ENCODE results near the gene KRTAP27-1.

KRTAP27-1 gene, protein sequence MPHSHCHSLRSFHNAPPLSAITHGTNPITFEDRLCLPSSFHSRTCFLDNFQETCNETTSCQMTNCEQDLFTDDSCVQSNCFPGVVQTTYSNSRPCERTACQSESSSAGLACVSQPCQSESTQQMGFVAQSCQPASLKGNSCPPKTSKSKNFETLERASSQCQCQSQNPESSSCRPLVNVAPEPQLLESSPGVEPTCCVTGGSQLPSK

DNA sequence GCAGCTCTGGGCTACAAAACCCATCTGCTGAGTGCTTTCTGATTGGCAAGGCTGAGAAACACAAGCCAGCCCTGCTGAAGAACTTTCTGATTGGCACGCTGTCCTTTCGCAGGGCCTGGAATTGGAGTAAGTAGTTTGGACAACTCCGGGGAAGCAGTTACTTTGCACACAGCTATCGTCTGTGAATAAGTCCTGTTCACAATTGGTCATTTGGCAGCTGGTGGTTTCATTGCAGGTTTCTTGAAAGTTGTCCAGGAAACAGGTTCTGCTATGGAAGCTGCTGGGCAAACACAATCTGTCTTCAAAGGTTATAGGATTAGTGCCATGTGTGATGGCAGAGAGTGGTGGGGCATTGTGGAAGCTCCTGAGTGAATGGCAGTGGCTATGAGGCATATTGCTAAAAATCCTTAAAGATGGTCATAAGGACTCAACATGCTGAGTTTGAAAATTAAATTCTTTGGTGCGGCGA, at the start of gene KRTAP27-1:
TSS of gene KRTAP27-1 (minus strand) at position 419 of the 469 bp plus-strand sequence. CDS start at position 393, 26 bp downstream.
- no peak for DNase-seq (ENCODE audit: low spot score)

DNA sequence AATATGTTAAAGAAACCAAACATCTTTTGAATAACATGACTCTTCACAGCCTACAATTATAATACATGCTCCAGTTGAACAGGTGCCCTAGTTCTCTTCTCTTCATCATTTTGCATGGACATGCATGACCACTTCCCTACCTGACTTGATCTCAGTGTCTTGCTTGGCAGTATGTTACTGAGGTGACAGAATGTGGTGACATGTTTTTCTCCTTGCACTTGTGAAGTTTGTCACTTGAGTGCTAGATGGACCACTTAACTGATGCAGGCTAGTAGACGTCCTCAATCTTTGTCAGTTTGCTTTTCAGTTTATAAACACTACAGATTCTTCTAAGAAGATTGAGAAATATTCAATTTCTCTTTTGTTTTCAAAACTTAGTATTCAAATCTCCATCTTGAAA, 44.7 kb upstream of the KRTAP27-1 start:
- DNase-seq (ENCODE audit: low spot score) = no peak

DNA sequence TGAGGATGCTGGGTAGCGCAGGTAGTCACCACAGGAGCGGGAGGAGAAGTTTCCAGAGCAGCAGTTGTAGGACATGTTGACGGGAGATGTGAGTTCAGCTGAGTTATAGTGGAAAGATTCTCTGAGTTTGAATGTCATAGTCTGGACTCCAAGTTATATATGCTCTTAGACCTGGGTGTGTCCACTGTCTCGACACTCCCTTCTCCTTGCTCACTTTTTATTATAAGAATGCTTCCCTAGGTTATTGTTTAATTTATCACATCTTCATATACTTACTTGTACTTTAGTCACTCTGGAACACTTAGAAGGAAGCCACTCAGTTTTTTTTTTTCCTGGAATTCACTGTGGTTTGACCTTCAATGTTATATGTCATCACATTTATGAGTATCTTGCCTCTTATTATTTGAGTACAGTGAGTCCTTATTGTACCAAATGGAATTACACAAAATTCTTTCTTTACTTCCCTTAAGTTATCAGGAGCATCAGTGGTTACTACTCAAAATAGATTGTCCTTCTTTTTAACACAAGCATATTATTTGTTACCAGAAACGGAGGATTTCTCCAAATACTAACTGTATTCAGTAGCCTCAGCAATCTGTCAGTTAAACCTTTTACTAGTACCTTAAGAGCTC, 34.8 kb upstream of the KRTAP27-1 start, which contains the start of gene KRTAP13-2:
TSS of gene KRTAP13-2 (minus strand) at position 133 of the 632 bp plus-strand sequence. CDS start at position 75, 58 bp downstream.
- DNase-seq (ENCODE audit: low spot score) = no peak

DNA sequence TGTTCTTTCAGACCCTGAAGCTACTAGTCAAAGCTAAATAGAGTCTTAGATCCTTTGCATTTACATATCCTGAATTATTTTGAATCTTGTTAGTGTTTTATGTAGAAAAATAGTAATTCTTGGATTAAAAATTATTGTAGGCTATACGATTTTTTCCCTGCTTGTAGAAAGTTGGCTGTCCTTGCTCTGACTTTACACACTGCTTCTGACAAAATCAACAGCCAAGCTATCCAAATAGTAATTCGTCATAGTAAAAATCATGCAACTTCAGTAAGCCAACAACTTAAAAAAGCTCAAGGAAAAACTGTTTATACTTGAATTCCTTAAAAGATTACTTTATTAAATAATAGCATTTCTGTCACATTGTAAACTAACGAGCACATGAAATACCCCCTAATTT, 18.4 kb upstream of the KRTAP27-1 start:
- no peak for DNase-seq (ENCODE audit: low spot score)

DNA sequence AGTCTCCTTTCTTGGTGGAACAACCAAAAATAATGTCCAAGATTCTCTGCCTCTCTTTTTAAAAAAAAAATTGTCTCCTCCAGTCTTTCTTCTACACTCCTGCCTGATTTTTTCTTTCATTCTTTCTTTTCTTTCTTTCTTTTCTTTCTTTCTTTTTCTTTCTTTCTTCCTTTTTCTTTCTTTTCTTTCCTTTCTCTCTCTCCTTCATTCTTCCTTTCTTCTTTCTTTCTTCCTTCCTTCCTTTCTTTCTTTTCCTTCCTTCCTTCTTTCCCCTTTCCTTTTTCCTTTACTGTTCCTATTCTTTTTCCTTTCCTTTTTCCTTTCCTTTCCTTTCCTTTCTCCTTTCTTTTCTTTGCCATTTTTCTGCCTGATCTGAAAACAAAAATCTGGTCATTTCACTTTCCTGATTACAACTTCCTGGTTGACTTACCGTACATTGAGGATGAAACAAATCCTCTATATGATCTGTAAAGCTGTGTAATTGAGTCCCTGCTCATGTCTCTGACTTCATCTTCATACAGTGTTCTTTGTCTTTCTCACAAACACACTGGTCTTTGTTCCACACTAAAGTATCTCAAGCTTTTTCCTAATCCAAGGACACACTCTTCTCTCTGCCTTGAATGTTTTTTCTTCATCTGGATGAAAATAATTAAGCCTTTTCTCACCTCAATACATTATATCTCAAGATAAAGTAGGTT, 17.0 kb upstream of the KRTAP27-1 start:
- no peak for DNase-seq (ENCODE audit: low spot score)

DNA sequence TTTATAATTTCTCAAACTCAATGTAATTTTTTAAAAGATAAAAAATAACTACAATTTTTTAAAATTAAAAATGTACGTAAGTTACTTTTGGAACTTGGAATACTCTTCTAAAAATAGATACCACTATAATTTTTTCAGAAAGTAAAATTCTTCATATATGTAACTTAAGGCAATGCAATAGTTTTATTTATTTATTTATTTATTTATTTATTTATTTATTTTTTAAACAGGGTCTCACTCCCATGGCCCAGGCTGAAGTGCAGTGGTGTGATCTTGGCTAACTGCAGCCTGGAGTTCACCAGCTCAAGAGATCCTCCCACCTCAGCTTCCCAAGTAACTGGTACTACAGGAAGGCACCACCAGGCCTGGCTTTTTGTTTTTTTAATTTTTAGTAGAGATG, 14.0 kb upstream of the KRTAP27-1 start:
- DNase-seq (ENCODE audit: low spot score) = no peak

DNA sequence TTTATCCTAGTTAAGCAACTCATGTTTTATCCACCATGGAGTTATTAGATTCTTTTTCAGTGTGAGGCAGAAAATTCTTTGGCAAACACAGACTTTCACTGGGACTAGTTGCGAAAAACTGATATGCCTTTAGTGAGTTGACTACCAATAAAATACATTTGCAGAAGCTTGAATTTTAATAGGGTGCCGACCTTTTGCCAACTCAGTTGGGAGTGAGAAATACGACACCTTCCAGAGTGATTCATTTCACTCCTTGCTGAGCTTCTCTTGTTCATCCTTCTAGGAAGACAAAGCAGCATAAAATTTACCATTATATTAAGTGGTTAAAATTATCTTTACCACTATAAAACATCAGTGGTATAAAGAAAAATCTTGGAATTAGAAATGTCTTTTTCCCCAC, 12.1 kb upstream of the KRTAP27-1 start:
- DNase-seq (ENCODE audit: low spot score) = no peak

DNA sequence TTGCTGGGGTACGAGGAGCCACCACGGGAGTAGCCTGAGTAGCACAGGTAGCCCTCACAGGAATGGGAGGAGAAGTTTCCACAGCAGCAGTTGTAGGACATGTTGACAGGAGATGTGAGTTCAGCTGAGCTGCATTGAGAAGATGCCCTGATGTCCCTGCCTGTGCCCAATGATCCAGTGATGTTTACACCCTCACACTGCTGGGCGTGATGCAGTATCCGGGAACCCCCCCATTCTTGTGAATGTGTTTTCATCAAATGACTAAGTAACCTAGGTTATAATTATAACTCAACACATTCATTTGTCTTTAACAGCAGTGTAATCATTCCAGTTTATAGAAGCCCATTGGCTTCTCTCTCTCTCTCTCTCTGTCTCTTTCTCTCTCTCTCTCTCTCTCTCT, 11.0 kb upstream of the KRTAP27-1 start, which contains the start of gene KRTAP23-1:
TSS of gene KRTAP23-1 (minus strand) at position 101 of the 400 bp plus-strand sequence. CDS start at position 101, 0 bp downstream.
- DNase-seq (ENCODE audit: low spot score) = no peak

DNA sequence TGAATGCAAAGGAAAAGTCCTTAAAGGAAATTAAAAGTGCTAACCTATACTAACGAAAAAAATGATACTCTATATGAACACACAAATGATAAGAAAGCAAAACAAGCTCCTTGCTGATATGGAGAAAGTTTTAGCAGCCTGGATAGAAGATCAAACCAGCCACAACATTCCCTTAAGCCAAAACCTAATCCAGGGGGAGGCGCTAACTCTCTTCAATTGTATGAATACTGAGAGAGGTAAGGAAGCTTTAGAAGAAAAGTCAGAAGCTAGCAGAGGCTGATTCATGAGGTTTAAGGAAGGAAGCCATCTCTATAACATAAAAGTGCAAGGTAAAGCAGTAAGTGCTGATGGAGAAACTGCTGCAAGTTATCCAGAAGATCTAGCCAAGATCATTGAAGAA, 7.5 kb upstream of the KRTAP27-1 start:
- no peak for DNase-seq (ENCODE audit: low spot score)

DNA sequence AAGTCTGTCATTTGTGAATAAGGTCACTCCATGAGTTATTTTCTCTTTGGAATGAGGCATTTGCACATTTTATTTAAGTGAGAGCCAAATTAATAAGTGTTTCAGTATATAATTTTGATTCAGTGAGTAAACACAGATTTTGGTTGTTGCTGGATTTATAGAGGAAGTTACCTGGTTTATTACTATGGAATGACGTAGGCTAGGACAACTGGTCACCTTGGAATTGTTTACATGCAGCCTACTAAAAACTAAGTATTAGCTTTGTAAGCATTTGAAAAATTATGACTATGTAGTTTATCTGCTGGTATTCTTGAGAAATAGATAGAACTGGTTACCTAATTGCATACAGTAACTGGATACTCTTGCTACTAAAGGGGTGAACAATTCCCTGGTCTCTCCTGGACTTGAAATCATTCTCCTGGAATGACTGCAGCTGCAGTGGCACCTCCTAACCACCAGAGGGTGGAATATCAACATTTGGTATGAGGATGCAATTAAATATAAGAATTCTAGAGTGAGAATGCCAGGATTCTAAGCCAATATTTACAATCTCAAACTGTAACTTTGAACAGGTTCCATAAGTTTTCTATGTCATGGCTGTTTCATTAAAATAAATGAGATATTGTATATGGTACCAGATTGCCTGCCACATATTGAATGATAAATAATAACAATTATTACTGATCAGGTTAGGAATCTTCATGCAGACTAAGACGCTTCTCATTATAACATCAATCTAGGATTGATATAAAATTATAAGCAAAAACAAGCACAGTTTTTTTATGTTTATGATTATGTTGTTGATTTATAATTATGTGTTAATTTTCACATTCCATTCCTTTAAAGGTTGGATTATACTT, 3.5 kb upstream of the KRTAP27-1 start:
- no peak for DNase-seq (ENCODE audit: low spot score)

DNA sequence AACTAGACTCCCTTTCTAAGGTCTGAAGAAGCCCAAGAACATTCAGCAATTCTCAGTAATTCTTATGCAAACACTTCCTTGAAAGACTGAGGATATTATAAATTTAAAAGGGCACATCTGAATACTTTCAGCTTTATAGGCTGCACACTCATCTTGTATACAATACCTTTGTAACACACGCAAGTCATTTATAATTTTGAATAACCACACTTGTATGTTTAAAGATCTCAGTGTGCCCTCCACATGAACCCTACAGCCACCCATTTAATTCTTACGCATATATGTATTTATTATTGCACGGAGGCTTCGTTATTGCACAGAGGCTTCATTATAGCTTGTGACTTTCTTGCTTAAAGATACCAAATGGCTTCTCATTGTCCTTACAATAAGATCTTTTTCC, 1.2 kb upstream of the KRTAP27-1 start:
- DNase-seq (ENCODE audit: low spot score) = no peak

DNA sequence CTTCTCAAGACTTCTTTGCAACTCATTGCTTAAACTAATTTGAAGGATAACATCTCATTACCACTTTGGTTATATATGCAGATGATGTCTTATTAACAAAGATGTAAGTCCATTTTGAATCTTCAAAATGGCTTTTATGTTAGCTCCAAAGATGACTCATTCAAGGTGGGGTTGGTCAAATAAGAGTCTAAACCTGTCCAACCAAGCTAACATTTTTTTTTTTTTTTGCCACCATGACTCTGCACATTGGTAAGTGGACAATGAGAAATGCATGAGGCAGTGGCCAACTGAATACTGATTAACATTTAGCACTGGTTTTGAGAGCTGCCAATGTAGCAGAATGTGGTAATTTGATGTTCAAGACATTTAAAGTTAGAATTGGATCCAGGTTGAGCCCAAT, 278 bp upstream of the KRTAP27-1 start:
- DNase-seq (ENCODE audit: low spot score) = no peak

DNA sequence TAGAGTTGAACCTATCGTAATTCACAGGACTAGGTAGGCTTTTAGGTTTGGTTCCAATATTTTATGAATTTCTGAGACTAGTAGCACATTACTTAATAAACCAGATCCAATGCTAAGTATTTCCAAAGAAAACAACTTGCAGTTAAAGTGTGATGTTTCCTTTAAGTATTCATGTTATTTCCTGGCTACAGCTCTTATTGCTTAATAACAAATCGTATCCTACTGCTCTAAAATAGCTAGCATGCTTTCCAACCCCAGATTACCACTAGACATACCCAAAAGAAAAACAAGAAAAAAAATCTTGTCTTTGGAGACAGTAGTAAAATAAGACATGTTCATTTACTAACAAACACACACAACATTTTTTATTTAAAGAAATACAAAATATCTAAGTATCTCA, 898 bp downstream of the KRTAP27-1 start:
- no peak for DNase-seq (ENCODE audit: low spot score)

DNA sequence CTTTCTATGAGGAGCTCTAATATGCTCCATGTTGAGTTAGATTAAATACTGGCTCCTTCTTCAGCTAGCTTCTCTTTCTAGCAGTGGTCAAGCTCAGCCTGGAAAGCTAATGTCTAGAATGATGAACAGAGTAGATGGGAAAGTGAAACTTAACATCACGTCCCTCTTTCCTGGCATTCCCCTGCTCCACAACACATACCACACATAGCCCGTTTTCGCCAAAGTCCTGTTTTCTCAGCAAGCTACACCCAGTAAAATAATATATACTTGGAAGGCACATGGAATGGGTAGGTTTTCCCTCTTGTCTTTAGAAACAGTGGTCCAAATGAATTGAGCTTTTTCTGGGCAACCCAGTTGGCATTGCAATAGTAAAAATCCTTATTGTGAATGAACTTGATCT, 3.8 kb downstream of the KRTAP27-1 start:
- no peak for DNase-seq (ENCODE audit: low spot score)

DNA sequence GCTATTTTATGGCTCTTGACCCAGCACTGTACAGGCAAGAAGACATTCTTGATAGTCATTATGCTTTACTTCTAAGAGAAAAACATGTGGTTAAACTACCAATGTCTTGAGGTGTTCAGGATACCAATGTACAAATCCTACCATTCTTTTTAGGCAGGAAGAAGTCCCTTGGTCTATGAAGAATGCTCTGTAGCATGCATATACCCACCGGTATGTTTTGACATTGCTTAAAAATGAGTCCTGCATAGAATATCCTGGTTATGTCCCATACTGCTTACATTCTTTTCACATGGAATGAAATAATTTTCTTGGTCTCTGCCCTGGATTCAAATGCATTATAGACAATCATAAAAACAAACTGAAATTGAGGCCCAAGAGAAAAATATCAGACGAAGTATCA, 4.8 kb downstream of the KRTAP27-1 start:
- no peak for DNase-seq (ENCODE audit: low spot score)

DNA sequence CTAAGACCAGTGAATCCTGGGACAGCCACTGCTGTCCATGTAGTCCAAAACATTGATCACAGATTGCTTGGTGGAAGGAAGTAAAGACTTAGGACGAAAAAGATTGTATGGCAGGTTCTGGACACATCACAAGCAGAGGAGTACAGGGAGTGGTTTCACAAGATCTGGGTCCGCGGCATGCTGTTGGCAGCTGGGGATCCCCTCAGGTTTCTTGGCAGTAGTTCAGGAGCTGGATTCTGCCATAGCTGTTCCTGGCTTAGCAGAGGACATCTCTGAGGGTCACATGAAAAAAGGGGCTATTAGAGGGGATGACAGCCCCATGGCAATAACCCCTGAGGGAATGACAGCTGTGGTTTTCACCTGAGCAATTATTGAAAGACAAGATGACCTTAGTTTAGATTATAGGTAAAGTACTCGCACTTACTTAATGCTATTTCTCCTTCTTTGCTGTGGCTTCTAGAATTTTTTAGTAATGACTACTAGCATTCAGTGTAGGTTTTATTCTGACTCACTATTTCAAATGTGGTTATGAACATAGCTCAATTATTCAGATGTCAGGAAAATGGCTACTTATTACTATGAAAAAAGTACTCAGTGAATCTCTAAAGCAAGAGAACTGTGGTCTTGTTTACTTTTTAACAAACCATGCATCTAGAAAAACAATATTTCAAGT, 8.2 kb downstream of the KRTAP27-1 start:
- DNase-seq (ENCODE audit: low spot score) = no peak

DNA sequence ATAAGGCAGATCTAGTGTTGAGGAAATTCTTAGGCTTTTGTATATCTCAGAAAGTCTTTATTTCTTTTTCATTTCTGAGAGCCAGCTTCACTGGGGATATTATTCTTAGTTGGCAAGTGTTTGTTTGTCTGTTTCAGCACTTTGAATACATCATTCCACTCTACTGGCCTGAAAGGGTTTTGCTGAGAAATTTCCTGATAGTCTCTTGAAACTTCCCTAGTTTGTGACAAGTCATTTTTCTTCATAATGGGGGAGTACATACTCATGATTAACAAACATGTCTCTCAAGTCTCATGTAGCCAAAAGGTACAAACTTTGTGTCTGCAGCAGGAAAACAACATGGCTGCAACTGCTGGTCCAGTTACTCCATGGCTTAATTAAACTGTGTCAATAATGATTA, 11.1 kb downstream of the KRTAP27-1 start:
- DNase-seq (ENCODE audit: low spot score) = no peak

DNA sequence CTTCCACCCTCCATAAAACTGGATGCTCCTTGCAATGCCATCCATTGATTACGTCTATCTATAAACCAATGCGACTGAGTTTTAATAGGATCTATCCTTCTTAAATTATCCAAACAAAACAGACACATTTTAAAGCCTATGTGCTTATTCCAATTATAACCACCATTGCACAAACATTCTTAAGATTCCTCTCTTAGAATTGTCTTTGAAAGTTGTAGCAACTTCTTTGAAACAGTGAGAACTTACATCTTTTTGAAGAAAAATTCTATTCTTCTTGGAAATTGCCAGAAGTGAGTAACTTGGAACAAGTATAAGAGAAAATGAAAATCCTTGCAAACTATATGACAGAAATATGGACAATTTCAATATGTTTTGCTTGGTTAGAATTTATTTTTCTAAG, 17.3 kb downstream of the KRTAP27-1 start, which contains the start of gene KRTAP26-1:
TSS of gene KRTAP26-1 (minus strand) at position 101 of the 400 bp plus-strand sequence. CDS start 280 bp downstream, outside the sequence.
- no peak for DNase-seq (ENCODE audit: low spot score)

DNA sequence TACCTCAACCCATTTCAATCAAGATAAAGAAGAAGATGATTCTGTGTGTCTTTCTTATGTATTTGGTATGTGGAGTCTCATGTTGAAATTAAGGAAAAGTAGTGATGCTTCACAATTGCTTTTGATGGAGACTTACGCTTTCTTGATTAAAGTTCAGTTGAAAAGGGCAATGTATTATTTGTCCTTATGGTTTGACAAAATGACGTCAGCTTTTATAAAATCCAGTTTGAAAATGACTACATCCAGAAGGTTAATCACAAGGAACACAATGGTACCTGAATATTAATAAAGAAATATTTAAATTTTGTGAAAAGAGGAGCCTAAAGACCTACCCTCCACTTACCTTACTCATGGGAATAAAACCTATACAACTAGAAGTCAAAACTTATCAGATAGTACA, 21.8 kb downstream of the KRTAP27-1 start:
- no peak for DNase-seq (ENCODE audit: low spot score)

DNA sequence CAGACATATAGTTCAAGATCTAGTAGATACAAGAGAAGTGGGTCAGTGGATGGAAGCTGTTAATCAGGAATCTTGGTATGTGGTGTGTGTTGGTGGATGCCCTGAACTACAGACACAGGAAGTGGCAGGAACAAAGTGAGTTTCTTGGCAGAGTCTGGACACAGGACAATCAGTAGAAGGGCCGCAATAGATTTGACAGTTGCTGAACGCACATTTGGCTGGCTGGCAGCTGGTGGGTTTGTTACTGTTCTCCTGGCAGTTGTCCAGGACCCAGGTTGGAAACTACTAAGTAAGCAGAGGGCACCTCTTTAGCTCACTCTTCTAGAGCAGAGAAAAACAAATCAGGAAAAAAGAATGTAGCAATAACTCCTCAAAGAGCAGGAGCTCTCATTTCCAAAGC, 30.6 kb downstream of the KRTAP27-1 start:
- no peak for DNase-seq (ENCODE audit: low spot score)

DNA sequence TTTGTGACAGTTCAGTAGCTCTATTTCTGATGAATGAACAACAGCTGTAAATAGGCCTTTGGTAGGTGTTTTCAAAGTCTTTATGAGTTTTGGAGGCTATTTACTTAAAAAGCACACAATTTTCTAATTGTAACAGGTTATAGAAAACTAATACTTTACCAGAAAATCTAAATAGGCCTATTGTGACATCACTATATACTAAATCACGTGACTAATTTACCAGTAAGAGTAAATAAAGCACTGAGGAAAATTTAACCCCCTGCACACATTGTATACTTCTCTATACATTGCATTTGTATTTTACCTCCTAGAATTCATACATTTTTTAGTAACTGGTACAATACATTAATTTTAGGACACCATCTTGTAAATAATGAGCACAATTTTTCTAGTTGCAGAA, 32.4 kb downstream of the KRTAP27-1 start:
- DNase-seq (ENCODE audit: low spot score) = no peak

Measured in hematopoietic multipotent progenitor cell treated with erythropoietin and hydrocortisone succinate and interleukin-3 and kit ligand, for 17 days (in vitro differentiated cells).